Erythroblast (primary cell): ENCODE results near the gene MROH2A.

Experiments used
- DNase-seq, 2 experiments: peaks; one replicate each; lab custom pipeline; 2025; lab: John Stamatoyannopoulos, UW
- GATA1 ChIP-seq: IDR thresholded peaks from 2 replicates; pipeline ENCODE4 v1.6.1; 2011; ENCODE audit warnings: low read depth, mild to moderate bottlenecking, control low read depth, low read length, moderate library complexity
- POLR2A ChIP-seq: IDR thresholded peaks from 2 replicates; pipeline ENCODE4 v1.6.1; 2011; ENCODE audit warnings: mild to moderate bottlenecking, low read length

Gene MROH2A

GRCh38 chr2:233824373-233824772 is 46.2 kb downstream of the MROH2A start:
- TF ChIP-seq POLR2A: no peak
- no peak for TF ChIP-seq GATA1
- no peak for DNase-seq

- no peak for DNase-seq
- TF ChIP-seq POLR2A: no peak
- no peak for TF ChIP-seq GATA1
These were observed 50.5 kb downstream of the MROH2A start for GRCh38 chr2:233828546-233829192.

- TF ChIP-seq GATA1: no peak
- no peak for TF ChIP-seq POLR2A
- no peak for DNase-seq
These were observed 51.3 kb downstream of the MROH2A start for GRCh38 chr2:233829193-233830110.

GRCh38 chr2:233830111-233830802 is 52.1 kb downstream of the MROH2A start:
- no peak for DNase-seq
- TF ChIP-seq POLR2A: no peak
- TF ChIP-seq GATA1: no peak

GRCh38 chr2:233831011-233831721 is 53.0 kb downstream of the MROH2A start:
- TF ChIP-seq GATA1 (no peak), POLR2A (no peak)
- DNase-seq: no peak

- TF ChIP-seq GATA1 (no peak), POLR2A (no peak)
- DNase-seq: no peak
These were observed 53.7 kb downstream of the MROH2A start for GRCh38 chr2:233831861-233832260.

- no peak for DNase-seq
- no peak for TF ChIP-seq GATA1
- TF ChIP-seq POLR2A: peak; percentile 11
These were observed 54.3 kb downstream of the MROH2A start for GRCh38 chr2:233832414-233832813.

GRCh38 chr2:233832869-233833311 is 54.8 kb downstream of the MROH2A start:
- DNase-seq: peak; percentile 35 to 40

GRCh38 chr2:233833345-233833744 is 55.2 kb downstream of the MROH2A start:
- no peak for DNase-seq
- TF ChIP-seq POLR2A: no peak
- no peak for TF ChIP-seq GATA1

More at GRCh38 chr2:233832869-233833311, 54.8 kb downstream of the MROH2A start:
- TF ChIP-seq GATA1: no peak
- peak; percentile 21 for TF ChIP-seq POLR2A

- no peak for DNase-seq
- TF ChIP-seq GATA1 (no peak), POLR2A (no peak)
These were observed 57.4 kb downstream of the MROH2A start for GRCh38 chr2:233835230-233836186.

- TF ChIP-seq GATA1: no peak
- TF ChIP-seq POLR2A: no peak
- DNase-seq: no peak
These were observed 58.2 kb downstream of the MROH2A start for GRCh38 chr2:233836359-233836758.

GRCh38 chr2:233837694-233838229 is 59.6 kb downstream of the MROH2A start:
- peak in 1 of 2 experiments; percentile 35 for DNase-seq

More at GRCh38 chr2:233837694-233838229, 59.6 kb downstream of the MROH2A start:
- TF ChIP-seq GATA1 (no peak), POLR2A (no peak)
